ENCODE measurements around the gene COL4A2.

DNA sequence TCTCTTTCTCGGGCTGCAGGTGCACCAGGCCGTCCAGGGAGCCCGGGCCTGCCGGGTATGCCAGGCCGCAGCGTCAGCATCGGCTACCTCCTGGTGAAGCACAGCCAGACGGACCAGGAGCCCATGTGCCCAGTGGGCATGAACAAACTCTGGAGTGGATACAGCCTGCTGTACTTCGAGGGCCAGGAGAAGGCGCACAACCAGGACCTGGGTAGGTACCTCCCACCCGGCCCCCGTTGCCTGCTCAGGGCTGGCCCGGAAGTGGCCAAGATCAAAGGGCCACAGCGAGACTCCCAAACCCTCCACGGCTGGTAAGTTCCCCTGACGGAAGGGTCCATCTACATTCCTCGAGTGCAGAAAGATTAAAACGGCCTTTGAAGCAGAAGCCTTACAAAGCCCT lies 199.3 kb downstream of the COL4A2 start:
- TF ChIP-seq, protein P1, sequence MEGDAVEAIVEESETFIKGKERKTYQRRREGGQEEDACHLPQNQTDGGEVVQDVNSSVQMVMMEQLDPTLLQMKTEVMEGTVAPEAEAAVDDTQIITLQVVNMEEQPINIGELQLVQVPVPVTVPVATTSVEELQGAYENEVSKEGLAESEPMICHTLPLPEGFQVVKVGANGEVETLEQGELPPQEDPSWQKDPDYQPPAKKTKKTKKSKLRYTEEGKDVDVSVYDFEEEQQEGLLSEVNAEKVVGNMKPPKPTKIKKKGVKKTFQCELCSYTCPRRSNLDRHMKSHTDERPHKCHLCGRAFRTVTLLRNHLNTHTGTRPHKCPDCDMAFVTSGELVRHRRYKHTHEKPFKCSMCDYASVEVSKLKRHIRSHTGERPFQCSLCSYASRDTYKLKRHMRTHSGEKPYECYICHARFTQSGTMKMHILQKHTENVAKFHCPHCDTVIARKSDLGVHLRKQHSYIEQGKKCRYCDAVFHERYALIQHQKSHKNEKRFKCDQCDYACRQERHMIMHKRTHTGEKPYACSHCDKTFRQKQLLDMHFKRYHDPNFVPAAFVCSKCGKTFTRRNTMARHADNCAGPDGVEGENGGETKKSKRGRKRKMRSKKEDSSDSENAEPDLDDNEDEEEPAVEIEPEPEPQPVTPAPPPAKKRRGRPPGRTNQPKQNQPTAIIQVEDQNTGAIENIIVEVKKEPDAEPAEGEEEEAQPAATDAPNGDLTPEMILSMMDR (optimal IDR thresholded peaks at IDR 0.05 in 1 of 3, IDR thresholded peaks at IDR 0.05 in 1 of 3, conservative IDR thresholded peaks at IDR 0.05 in 1 of 3; ENCODE audit: extremely low read depth in 1 of 3, insufficient read depth in 2 of 3, low read length in 3 of 3): no peak
- no peak for TF ChIP-seq EZH2 (IDR thresholded peaks at IDR 0.05; ENCODE audit: low read length)

Measured in keratinocyte (primary cell).